ENCODE measurements around the gene MAP2K5.

Gene MAP2K5

DNA sequence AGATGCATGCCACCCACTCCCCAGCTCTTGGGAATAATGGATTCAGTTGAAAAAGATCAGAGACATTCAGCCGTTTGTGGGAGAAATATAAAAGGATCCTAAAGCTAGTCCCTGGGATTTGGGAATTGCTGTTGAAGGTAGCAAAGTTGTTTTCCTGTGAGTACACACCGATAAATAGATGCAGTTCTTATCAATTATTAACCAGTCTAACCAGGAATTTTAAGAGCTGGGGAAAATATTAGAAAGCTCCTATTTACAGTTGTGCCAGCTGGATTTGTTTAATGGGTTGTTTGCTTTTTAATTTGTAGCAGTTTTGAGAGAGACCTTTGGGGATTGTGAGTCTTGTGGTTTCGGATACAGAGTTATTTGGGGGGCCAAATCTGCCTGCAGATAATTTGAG, 238.6 kb downstream of the MAP2K5 start:
- H3K4me3 ChIP-seq (ENCODE audit: low read depth, low read length) = no peak overlapping the region
- TF ChIP-seq, protein P1, sequence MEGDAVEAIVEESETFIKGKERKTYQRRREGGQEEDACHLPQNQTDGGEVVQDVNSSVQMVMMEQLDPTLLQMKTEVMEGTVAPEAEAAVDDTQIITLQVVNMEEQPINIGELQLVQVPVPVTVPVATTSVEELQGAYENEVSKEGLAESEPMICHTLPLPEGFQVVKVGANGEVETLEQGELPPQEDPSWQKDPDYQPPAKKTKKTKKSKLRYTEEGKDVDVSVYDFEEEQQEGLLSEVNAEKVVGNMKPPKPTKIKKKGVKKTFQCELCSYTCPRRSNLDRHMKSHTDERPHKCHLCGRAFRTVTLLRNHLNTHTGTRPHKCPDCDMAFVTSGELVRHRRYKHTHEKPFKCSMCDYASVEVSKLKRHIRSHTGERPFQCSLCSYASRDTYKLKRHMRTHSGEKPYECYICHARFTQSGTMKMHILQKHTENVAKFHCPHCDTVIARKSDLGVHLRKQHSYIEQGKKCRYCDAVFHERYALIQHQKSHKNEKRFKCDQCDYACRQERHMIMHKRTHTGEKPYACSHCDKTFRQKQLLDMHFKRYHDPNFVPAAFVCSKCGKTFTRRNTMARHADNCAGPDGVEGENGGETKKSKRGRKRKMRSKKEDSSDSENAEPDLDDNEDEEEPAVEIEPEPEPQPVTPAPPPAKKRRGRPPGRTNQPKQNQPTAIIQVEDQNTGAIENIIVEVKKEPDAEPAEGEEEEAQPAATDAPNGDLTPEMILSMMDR (IDR thresholded peaks at IDR 0.05; ENCODE audit: control insufficient read depth, extremely low read depth, insufficient read depth) = no peak
- DNase-seq (ENCODE audit: low read depth) = no peak

DNA sequence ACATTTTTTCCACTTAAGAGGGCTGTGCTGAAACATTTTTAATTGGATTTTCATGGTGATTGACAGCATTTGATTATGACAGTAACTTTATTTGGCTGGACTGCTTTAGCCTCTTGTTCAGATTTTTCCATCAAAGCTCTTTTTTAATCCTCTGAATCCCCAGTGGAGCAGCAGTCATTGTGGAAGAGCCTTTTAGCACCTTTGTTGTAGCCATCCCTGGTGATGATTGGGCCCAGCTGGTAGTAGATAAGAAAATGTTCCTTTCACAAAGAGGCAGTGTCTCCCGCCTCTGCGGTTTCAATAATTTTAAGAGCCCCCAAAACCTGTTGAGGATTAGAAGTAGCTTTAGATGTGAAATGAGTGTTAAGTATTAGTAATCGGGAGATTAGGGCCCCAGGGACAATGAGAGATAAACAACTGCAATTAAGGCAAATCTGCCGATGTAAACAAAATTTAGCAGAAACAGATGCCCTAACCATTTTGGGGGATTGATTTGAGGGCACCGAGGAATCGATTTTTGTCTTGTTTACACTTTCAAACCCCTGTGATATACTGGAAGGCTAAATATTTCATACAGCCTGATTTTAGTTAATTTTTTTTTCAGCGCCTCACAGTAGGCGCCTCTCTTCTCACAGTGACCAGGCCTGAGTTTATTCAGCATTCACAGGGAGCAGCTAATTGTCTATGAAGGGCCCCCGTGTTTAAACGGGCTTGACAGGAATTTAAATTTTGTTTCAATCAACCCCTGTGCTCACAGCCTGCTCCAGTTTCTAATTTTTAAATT, 239.6 kb downstream of the MAP2K5 start:
- no peak for DNase-seq (ENCODE audit: low read depth)
- TF ChIP-seq, protein P1 (IDR thresholded peaks at IDR 0.05; ENCODE audit: control insufficient read depth, extremely low read depth, insufficient read depth) = no peak
- H3K4me3 ChIP-seq (ENCODE audit: low read depth, low read length) = no peak overlapping the region

DNA sequence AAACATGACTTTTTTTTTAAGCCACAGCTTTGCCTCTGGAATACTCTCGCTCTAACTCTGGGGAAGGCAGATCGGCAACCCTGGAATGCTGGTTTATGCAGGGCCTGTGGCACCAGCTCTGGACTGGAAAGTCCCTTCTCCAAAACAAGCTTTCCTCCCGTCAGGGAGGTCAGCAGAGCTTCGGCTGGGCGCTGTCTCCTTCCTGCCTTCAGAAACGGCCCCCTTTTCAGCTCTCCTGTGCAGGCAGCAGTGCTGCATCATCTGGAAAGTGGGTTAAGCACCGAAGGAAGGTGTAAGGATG, 240.1 kb downstream of the MAP2K5 start:
- no peak overlapping the region for H3K4me3 ChIP-seq (ENCODE audit: low read depth, low read length)
- TF ChIP-seq, protein P1 (IDR thresholded peaks at IDR 0.05; ENCODE audit: control insufficient read depth, extremely low read depth, insufficient read depth) = no peak
- DNase-seq (ENCODE audit: low read depth) = no peak

DNA sequence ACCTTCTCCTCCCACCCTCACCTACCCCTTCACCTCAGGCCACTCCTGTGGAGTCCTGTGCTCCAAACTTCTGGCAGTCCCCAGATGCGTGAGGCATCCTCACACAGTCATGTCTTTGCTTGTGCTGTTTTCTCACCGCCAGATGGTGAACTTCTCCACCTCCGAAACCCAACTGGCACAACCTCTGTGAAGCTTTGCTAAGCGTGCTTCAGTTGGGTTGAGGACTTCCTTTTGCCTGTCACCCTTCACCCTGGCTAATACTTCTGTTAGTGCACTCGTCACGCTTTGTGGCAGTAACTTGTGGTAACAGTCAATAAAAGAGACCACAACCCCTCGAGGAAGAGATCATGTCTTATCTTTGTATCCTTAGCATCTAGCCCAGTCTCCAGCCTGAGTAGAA, 240.8 kb downstream of the MAP2K5 start:
- H3K4me3 ChIP-seq (ENCODE audit: low read depth, low read length) = no peak overlapping the region
- DNase-seq (ENCODE audit: low read depth) = no peak
- TF ChIP-seq, protein P1 (IDR thresholded peaks at IDR 0.05; ENCODE audit: control insufficient read depth, extremely low read depth, insufficient read depth) = no peak

DNA sequence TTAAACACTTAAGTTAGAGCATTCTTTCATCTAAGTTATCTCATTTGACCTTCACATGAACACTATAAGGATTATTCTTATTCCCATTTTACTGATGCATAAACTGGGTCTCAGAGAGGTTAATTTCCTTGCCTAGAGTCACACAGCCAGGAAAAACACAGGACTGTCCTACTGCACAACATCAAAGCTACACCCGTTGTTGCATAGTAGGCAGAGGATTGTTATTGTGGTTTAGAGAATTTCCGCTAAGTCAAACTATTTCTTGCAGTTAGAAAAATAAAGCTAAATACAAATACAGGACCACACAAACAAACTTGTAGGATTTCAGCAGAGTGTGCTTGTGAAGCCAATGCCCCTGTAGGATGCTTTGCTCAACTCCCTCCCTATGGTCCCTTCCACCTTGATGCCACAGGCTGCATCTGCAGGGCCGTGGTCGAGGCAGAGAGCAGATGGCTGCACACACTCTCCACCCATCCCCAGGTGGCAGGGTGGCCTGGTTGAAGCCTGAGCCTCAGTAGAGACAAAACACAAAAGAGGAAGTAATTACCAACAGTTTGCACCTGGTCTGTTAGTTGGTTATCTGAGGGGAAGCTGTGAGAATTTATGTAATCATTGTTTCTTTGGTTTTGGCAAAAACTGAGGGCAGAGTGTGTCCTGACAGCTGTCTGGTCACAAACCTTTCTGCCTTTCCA, 241.7 kb downstream of the MAP2K5 start:
- DNase-seq (ENCODE audit: low read depth) = no peak
- TF ChIP-seq, protein P1 (IDR thresholded peaks at IDR 0.05; ENCODE audit: control insufficient read depth, extremely low read depth, insufficient read depth) = no peak
- H3K4me3 ChIP-seq (ENCODE audit: low read depth, low read length) = no peak overlapping the region

DNA sequence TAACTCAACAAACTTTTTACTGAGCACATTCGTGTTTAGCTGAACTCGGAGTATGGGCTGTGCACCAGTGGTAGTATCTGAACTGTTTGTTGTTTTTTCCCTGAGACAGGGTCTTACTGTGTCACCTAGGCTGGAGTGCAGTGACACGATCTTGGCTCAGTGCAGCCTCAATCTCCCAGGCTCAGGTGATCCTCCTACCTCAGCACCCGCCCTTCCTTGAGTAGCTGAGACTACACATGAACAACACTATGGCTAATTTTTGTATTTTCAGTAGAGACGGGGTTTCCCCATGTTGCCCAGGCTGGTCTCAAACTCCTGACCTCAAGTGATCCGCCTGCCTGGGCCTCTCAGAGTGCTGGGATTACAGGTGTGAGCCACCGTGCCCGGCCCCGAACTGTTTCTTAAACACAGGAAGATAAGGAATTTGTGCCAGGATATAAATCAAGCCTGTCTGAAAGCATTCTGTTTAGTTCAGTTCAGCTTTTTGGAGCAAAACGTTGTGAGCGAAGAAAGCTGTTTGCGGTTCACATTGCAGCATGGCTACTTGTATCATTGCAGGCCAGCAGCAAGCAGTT, 242.4 kb downstream of the MAP2K5 start:
- TF ChIP-seq, protein P1 (IDR thresholded peaks at IDR 0.05; ENCODE audit: control insufficient read depth, extremely low read depth, insufficient read depth) = no peak
- DNase-seq (ENCODE audit: low read depth) = no peak
- no peak overlapping the region for H3K4me3 ChIP-seq (ENCODE audit: low read depth, low read length)

All from LNCaP clone FGC (cell line).